Activated T-cell treated with anti-CD3 and anti-CD28 coated beads, Interleukin-2, amount 50 U/mL, for 4 hours (primary cell): ENCODE results near the gene CRYBG1. TPM values are rescaled to one million over a fixed set of nuclear protein-coding genes. Genes with fewer than 3 reads are reported as not detected.
"Not testable (repeated sequence)": the region's sequence is repeated elsewhere in the genome, so short reads cannot be mapped to it uniquely, and the experiment has no call there.

Experiments
- ATAC-seq, 2 donors: fragments of 200-7000 bp; cut with Tn5 transposase; one replicate each; pipeline ENCODE4 v1.10.0; 2021
- DNase-seq: peaks from one replicate; pipeline ENCODE4 v3.0.0-alpha.2; 2020
- H3K27me3 Mint-ChIP-seq: one replicate; pipeline ENCODE4 v1.8.0; 2021; ENCODE audit warnings: low read depth, mixed read lengths
- H3K36me3 Mint-ChIP-seq: one replicate; pipeline ENCODE4 v1.8.0; 2022; ENCODE audit warnings: mixed read lengths; ENCODE audit not compliant: insufficient read depth
- H3K4me1 Mint-ChIP-seq: one replicate; pipeline ENCODE4 v1.8.0; 2021; ENCODE audit warnings: low read depth, mixed read lengths
- H3K4me3 Mint-ChIP-seq: one replicate; pipeline ENCODE4 v1.8.0; 2021; ENCODE audit warnings: mild to moderate bottlenecking, moderate library complexity, mixed read lengths
- H3K9me3 Mint-ChIP-seq: one replicate; pipeline ENCODE4 v1.8.0; 2021; ENCODE audit warnings: mixed read lengths
- total RNA-seq, 3 donors: library from RNA; stranded (reverse); gene quantifications; one replicate each; pipeline ENCODE4 v1.2.1, GENCODE V29; 2021

The CRYBG1 gene
- total RNA-seq, 3 donors from 2014 or later = 8.5 to 28.6 (median 20.1) TPM

DNA sequence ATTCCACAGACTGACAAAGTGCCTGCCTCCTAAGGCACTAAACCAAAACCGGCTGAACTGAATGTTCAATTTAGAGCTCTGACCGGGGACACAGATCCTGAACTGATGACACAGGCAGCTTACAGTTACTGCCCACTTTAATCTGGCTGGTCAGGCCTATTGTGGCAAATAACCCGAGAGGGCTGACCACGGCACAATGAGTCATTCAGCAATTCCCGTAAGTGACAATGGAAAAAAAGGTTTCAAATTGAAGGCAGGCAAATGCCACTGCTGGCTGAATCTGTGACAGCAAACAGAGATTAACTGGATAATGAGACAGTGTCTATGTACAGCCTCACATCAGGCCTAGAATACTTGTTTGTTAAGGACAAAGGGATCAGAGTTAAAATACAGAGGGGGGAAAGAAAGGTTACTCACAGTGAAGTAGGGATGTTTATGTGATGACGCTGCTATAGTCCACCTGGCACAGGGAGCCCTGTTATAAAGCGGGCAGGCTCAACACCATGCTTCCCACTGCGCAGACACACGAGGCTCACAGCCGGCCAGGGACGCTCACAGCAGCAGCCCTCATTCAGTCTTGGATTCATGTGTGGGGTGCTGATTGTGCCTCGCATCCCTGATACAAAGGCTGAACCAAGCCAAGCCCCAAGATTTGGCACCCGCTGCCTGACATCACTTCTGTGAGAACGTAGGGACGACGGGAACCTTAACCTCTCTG, 214.4 kb downstream of the CRYBG1 start:
- DNase-seq (no peak), ATAC-seq (no peak)
- H3K36me3 Mint-ChIP-seq = peaks cover 11% of the 10 kb centered on the region
- H3K4me1 Mint-ChIP-seq = no peaks in the 10 kb centered on the region
- no peaks in the 10 kb centered on the region for H3K27me3 Mint-ChIP-seq
- H3K4me3 Mint-ChIP-seq = no peak overlapping the region
- no peaks in the 10 kb centered on the region for H3K9me3 Mint-ChIP-seq

- H3K27me3 Mint-ChIP-seq = no peaks in the 10 kb centered on the region
- no peak overlapping the region for H3K4me3 Mint-ChIP-seq
- H3K36me3 Mint-ChIP-seq = peaks cover 14% of the 10 kb centered on the region
- no peak for DNase-seq
- no peaks in the 10 kb centered on the region for H3K4me1 Mint-ChIP-seq
- H3K9me3 Mint-ChIP-seq = no peaks in the 10 kb centered on the region
- no peak for ATAC-seq
Observed at GRCh38 chr6:106579281-106579680, 218.8 kb downstream of the CRYBG1 start.

GRCh38 chr6:106581468-106581867, 221.0 kb downstream of the CRYBG1 start:
- peaks cover 15% of the 10 kb centered on the region for H3K36me3 Mint-ChIP-seq
- H3K4me1 Mint-ChIP-seq = no peaks in the 10 kb centered on the region
- DNase-seq (no peak), ATAC-seq (no peak)
- no peaks in the 10 kb centered on the region for H3K27me3 Mint-ChIP-seq
- no peaks in the 10 kb centered on the region for H3K9me3 Mint-ChIP-seq
- H3K4me3 Mint-ChIP-seq = no peak overlapping the region

DNA sequence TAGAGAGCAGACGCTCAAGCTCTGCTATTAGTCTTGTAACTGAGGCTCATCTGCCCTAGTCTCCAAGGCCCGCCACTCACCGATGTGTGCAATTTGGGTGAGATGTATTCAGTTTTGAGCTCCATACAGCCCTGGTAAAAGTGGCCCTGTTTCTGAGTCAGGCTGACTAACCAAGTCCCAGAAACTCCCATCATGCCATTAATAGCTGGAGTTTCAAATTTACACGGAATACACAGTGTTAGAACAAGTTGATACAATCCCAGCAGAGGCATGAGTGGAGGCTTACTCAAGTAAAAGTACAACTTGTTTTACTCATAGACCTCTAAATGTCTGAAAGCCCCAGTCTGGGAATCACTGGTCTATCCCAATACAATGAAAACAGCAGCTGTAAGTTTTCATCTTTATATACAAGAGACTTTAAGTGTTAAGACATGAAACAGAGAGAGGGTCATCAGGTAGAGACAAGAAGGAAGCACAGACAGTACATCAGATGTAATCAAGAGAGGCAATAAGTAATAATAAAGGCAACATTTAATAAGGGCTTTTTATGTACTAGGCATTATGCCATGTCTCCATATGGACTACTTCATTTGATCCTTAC, 226.4 kb downstream of the CRYBG1 start:
- ATAC-seq (no peak), DNase-seq (no peak)
- Mint-ChIP-seq H3K36me3 (peaks cover 24% of the 10 kb centered on the region), H3K27me3 (no peaks in the 10 kb centered on the region), H3K9me3 (no peaks in the 10 kb centered on the region), H3K4me3 (no peak overlapping the region), H3K4me1 (no peaks in the 10 kb centered on the region)

DNA sequence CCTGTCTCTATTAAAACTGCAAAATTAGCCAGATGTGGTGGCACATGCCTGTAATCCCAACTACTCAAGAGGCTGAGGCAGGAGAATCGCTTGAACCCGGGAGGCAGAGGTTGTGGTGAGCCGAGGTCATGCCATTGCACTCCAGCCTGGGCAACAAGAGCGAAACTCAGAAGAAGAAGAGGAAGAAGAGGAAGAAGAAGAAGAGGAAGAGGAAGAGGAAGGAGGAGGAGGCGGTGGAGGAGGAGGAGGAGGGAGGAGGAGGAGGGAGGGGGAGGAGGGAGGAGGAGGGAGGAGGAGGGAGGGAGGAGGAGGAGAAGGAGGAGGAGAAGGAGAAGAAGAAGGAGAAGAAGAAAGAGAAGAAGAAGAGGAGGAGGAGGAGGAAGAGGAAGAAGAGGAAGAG, 228.4 kb downstream of the CRYBG1 start:
- H3K36me3 Mint-ChIP-seq = peaks cover 24% of the 10 kb centered on the region
- not testable (repeated sequence) for H3K27me3 Mint-ChIP-seq, DNase-seq, H3K4me1 Mint-ChIP-seq, ATAC-seq, H3K4me3 Mint-ChIP-seq, H3K9me3 Mint-ChIP-seq

DNA sequence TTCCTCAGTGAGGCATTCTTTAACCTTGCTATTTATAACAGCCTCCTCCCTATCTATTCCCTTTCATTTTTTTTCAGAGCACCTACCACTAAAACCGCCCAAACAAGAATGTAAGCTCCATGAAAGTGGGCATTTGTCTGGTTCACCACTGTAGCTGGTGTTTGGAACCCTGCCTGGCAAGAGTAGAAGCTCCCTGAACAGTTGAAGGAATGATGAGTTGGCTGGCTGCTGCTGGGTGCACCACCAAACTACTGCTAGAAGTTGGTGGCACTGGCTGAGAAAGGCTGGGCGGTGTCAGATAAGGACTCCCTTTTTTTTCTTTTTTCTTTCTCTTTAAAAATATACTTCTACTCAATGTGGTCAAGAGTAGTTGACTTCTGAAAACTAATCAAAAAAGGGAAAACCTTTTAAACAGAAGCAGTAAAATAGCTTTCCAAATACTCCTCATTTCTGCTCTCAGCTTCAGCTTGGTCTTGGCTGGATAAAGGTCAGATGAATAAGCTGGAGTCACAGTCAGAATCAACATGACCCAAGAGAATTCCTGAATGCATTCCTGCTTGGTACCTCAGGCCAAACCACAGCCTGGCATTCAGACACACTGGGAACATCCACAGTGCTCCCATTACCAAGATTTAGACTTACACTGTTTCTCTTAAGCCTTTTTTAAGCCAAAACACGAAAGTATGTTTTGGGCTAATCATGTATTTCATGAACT, 230.8 kb downstream of the CRYBG1 start:
- H3K9me3 Mint-ChIP-seq = no peaks in the 10 kb centered on the region
- H3K27me3 Mint-ChIP-seq = no peaks in the 10 kb centered on the region
- H3K4me3 Mint-ChIP-seq = no peak overlapping the region
- H3K4me1 Mint-ChIP-seq = no peaks in the 10 kb centered on the region
- DNase-seq (no peak), ATAC-seq (no peak)
- H3K36me3 Mint-ChIP-seq = peaks cover 21% of the 10 kb centered on the region

- H3K27me3 Mint-ChIP-seq = no peaks in the 10 kb centered on the region
- H3K36me3 Mint-ChIP-seq = peaks cover 16% of the 10 kb centered on the region
- DNase-seq = no peak
- ATAC-seq = no peak
- H3K9me3 Mint-ChIP-seq = peaks cover 3% of the 10 kb centered on the region
- no peaks in the 10 kb centered on the region for H3K4me1 Mint-ChIP-seq
- H3K4me3 Mint-ChIP-seq = no peak overlapping the region
Observed at GRCh38 chr6:106599440-106599839, 238.9 kb downstream of the CRYBG1 start.

DNA sequence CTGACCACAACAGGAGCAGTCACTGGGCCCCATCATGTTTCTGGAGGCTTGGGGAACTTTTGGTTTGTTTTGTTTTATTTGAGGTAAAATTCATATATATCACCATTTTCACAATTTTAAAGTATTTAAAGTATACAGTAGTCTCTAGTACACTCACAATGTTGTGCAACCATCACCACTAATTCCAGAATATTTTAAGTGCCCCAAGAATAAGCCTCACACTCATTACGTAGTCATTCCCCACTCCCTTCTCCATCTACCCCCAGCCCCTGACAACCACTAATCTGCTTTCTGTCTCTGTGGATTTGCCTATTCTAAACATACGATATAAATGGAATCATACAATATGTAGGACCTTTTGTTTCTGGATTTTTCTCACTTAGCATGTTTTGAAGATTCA, 239.8 kb downstream of the CRYBG1 start:
- H3K36me3 Mint-ChIP-seq = peaks cover 16% of the 10 kb centered on the region
- H3K9me3 Mint-ChIP-seq = peaks cover 3% of the 10 kb centered on the region
- no peak for DNase-seq
- H3K4me3 Mint-ChIP-seq = no peak overlapping the region
- ATAC-seq = no peak
- no peaks in the 10 kb centered on the region for H3K27me3 Mint-ChIP-seq
- no peaks in the 10 kb centered on the region for H3K4me1 Mint-ChIP-seq

GRCh38 chr6:106608080-106608668, 247.7 kb downstream of the CRYBG1 start:
- H3K4me1 Mint-ChIP-seq = peaks cover 11% of the 10 kb centered on the region
- DNase-seq (no peak), ATAC-seq (peak; percentile 58 to 80)
- H3K27me3 Mint-ChIP-seq = no peaks in the 10 kb centered on the region
- H3K4me3 Mint-ChIP-seq = no peak overlapping the region
- H3K36me3 Mint-ChIP-seq = peaks cover 9% of the 10 kb centered on the region
- no peaks in the 10 kb centered on the region for H3K9me3 Mint-ChIP-seq

DNA sequence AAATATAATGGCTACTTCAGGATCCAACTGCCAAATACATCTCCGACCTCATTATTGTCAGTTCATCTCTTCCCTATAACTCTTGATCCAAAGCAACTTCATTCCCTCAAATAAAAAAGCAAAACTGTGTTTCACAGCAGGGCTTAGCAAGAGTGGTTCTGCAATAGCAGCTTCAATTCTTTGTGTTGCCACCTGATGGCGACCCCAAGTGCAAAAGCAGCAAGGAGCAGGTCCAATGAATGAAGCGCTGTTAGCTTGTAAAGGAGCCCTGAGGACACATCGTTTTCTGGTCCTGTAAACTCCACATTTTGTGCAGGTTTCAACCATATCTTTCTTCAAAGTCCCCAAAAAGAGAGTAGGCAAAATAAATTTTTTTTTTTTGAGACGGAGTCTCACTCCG, 249.2 kb downstream of the CRYBG1 start:
- DNase-seq (no peak), ATAC-seq (no peak)
- H3K36me3 Mint-ChIP-seq = peaks cover 18% of the 10 kb centered on the region
- H3K9me3 Mint-ChIP-seq = no peaks in the 10 kb centered on the region
- H3K4me3 Mint-ChIP-seq = no peak overlapping the region
- no peaks in the 10 kb centered on the region for H3K27me3 Mint-ChIP-seq
- peaks cover 22% of the 10 kb centered on the region for H3K4me1 Mint-ChIP-seq

- H3K27me3 Mint-ChIP-seq = no peaks in the 10 kb centered on the region
- H3K4me3 Mint-ChIP-seq = no peak overlapping the region
Observed at GRCh38 chr6:106611030-106611429, 250.5 kb downstream of the CRYBG1 start.

GRCh38 chr6:106612671-106613416, 252.3 kb downstream of the CRYBG1 start:
- Mint-ChIP-seq H3K27me3 (no peaks in the 10 kb centered on the region), H3K36me3 (peaks cover 21% of the 10 kb centered on the region), H3K4me1 (peaks cover 22% of the 10 kb centered on the region), H3K9me3 (no peaks in the 10 kb centered on the region), H3K4me3 (no peak overlapping the region)
- no peak for DNase-seq
- ATAC-seq = peak in 1 of 2 donors; percentile 27

More at GRCh38 chr6:106611030-106611429, 250.5 kb downstream of the CRYBG1 start:
- DNase-seq (no peak), ATAC-seq (no peak)
- peaks cover 22% of the 10 kb centered on the region for H3K4me1 Mint-ChIP-seq
- no peaks in the 10 kb centered on the region for H3K9me3 Mint-ChIP-seq
- peaks cover 18% of the 10 kb centered on the region for H3K36me3 Mint-ChIP-seq

- no peak overlapping the region for H3K4me3 Mint-ChIP-seq
- H3K4me1 Mint-ChIP-seq = peaks cover 18% of the 10 kb centered on the region
- H3K9me3 Mint-ChIP-seq = no peaks in the 10 kb centered on the region
- peaks cover 25% of the 10 kb centered on the region for H3K36me3 Mint-ChIP-seq
- DNase-seq = no peak
- no peaks in the 10 kb centered on the region for H3K27me3 Mint-ChIP-seq
- no peak for ATAC-seq
Observed at GRCh38 chr6:106613590-106613989, 253.1 kb downstream of the CRYBG1 start.

DNA sequence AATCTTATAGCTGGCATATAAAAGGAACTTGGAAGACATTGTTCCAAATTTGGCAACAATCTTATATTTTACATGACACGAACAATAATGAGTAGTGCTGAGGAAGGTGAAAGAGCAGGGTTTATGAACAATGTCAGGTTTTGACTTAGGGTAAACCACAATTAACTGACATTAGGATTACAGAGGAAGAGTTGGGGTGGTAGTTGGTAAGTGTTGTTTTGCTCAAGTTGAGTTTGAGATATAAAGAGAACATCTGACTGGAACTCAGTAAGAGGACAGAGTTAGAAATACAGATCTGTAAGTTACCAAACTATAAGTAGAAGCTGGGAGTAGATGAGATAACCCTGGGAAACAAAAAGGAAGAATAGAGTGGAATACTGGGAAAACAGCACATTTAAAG, 253.6 kb downstream of the CRYBG1 start:
- Mint-ChIP-seq H3K4me3 (no peak overlapping the region), H3K36me3 (peaks cover 25% of the 10 kb centered on the region), H3K27me3 (no peaks in the 10 kb centered on the region), H3K4me1 (peaks cover 18% of the 10 kb centered on the region), H3K9me3 (no peaks in the 10 kb centered on the region)
- DNase-seq = no peak
- ATAC-seq = no peak
